HG03342 (cell line): ENCODE data around the gene CNOT6.
"Not testable (repeated sequence)": the region's sequence is repeated elsewhere in the genome, so short reads cannot be mapped to it uniquely, and the experiment has no call there.

Source experiments
- ATAC-seq: cut with Tn5 transposase; IDR thresholded peaks from one replicate; pipeline ENCODE4 v1.9.1; 2021; ENCODE audit warnings: mild to moderate bottlenecking, moderate library complexity; ENCODE audit not compliant: unreplicated experiment

Gene CNOT6

GRCh38 chr5:180470966-180471582 lies 23.1 kb upstream of the CNOT6 start:
- ATAC-seq, result peak; percentile 56

- ATAC-seq, result no peak
These were observed 22.3 kb upstream of the CNOT6 start for GRCh38 chr5:180471866-180472265.

- no peak for ATAC-seq
These were observed 21.9 kb upstream of the CNOT6 start for GRCh38 chr5:180472269-180472668.

GRCh38 chr5:180473386-180473785 lies 20.8 kb upstream of the CNOT6 start:
- ATAC-seq, result not testable (repeated sequence)

- ATAC-seq, result no peak
These were observed 19.6 kb upstream of the CNOT6 start for GRCh38 chr5:180474569-180474968.

- not testable (repeated sequence) for ATAC-seq
These were observed 18.1 kb upstream of the CNOT6 start for GRCh38 chr5:180475969-180476524.

- ATAC-seq, result no peak
These were observed 9.4 kb upstream of the CNOT6 start for GRCh38 chr5:180484813-180485212.

- ATAC-seq, result no peak
These were observed 7.5 kb upstream of the CNOT6 start for GRCh38 chr5:180486636-180487149.

GRCh38 chr5:180487556-180487955 lies 6.6 kb upstream of the CNOT6 start:
- ATAC-seq, result no peak

- ATAC-seq, result no peak
These were observed 2.7 kb upstream of the CNOT6 start for GRCh38 chr5:180491496-180491895.

GRCh38 chr5:180492226-180492903 lies 1.8 kb upstream of the CNOT6 start:
- ATAC-seq, result no peak

- peak; percentile 32 for ATAC-seq
These were observed 467 bp downstream of the CNOT6 start for GRCh38 chr5:180494510-180495181.

GRCh38 chr5:180495292-180495691 lies 1.1 kb downstream of the CNOT6 start:
- no peak for ATAC-seq

- ATAC-seq, result no peak
These were observed 2.0 kb downstream of the CNOT6 start for GRCh38 chr5:180495991-180496741.

GRCh38 chr5:180496806-180497205 lies 2.6 kb downstream of the CNOT6 start:
- ATAC-seq, result not testable (repeated sequence)

- not testable (repeated sequence) for ATAC-seq
These were observed 3.7 kb downstream of the CNOT6 start for GRCh38 chr5:180497865-180498264.

- ATAC-seq, result no peak
These were observed 4.2 kb downstream of the CNOT6 start for GRCh38 chr5:180498378-180498777.

- ATAC-seq, result no peak
These were observed 5.5 kb downstream of the CNOT6 start for GRCh38 chr5:180499684-180500083.

GRCh38 chr5:180500300-180500699 lies 6.1 kb downstream of the CNOT6 start:
- not testable (repeated sequence) for ATAC-seq

GRCh38 chr5:180507661-180508060 lies 13.5 kb downstream of the CNOT6 start:
- ATAC-seq, result no peak

GRCh38 chr5:180515294-180515693 lies 21.1 kb downstream of the CNOT6 start:
- ATAC-seq, result no peak
